Esophagus muscularis mucosa (tissue), 4 donors: ENCODE results near the gene LDLRAD3. TPM values are rescaled to one million over a fixed set of nuclear protein-coding genes. Genes with fewer than 3 reads are reported as not detected.

Experiments
- DNase-seq: peaks from one replicate; pipeline ENCODE4 v3.0.0-alpha.2; 2017; ENCODE audit errors: extremely low spot score
- H3K27ac ChIP-seq, 4 donors: fragments of 200-600 bp; sonication (generic); replicated peaks in 1 of 4; 1 replicate in 3 of 4; 2 replicates in 1 of 4; pipeline ENCODE4 v1.5.1; 2016 to 2019; ENCODE audit warnings: mild to moderate bottlenecking in 1 of 4
- H3K27me3 ChIP-seq, 4 donors: fragments of 200-600 bp; sonication (generic); one replicate each; pipeline versions ENCODE4 v1.5.1 to v1.6.0; 2016 to 2019
- H3K36me3 ChIP-seq, 4 donors: fragments of 200-600 bp; sonication (generic); one replicate each; pipeline ENCODE4 v1.5.1; 2016 to 2019
- H3K4me1 ChIP-seq, 4 donors: fragments of 200-600 bp; sonication (generic); one replicate each; pipeline ENCODE4 v1.5.1; 2016 to 2019
- H3K4me3 ChIP-seq, 4 donors: fragments of 200-600 bp; sonication (generic); 1 replicate in 2 of 4; 2 replicates in 2 of 4; pipeline ENCODE4 v1.5.1; 2016 to 2019; ENCODE audit warnings: mild to moderate bottlenecking in 4 of 4, moderate library complexity in 1 of 4
- H3K9me3 ChIP-seq, 4 donors: fragments of 200-600 bp; sonication (generic); 1 replicate in 3 of 4; 2 replicates in 1 of 4; pipeline ENCODE4 v1.5.1; 2016 to 2019
- CTCF ChIP-seq, 3 experiments: fragments of 200-600 bp in 2 of 3; fragments of 450-650 bp in 1 of 3; sonication (generic) in 2 of 3; IDR thresholded peaks; one replicate each; pipeline ENCODE4 v1.5.1; 2017 to 2019; ENCODE audit warnings: antibody characterized with exemption in 3 of 3, mild to moderate bottlenecking in 2 of 3, moderate library complexity in 1 of 3
- EP300 ChIP-seq: sonication (generic); formaldehyde crosslinking; IDR thresholded peaks from one replicate; pipeline ENCODE4 v1.6.1; 2017; ENCODE audit warnings: antibody characterized with exemption
- POLR2A ChIP-seq: fragments of 450-650 bp; IDR thresholded peaks from one replicate; pipeline ENCODE4 v1.6.1; 2017; ENCODE audit warnings: antibody characterized with exemption, moderate library complexity, mild to moderate bottlenecking, low read depth
- POLR2AphosphoS5 ChIP-seq, 2 donors: sonication (generic); formaldehyde crosslinking; IDR thresholded peaks; one replicate each; pipeline ENCODE4 v1.6.1; 2017; ENCODE audit warnings: antibody characterized with exemption in 2 of 2
- WGBS: methylation state at CpG from one replicate; pipeline ENCODE4 v1.1.5; 2018; 5-methylcytosine and 5-hydroxymethylcytosine counted together
- intact Hi-C: fragments of 100-400 bp; cut with DNase I; formaldehyde crosslinking; loops from one replicate; pipeline ENCODE4 v1.15.1; 2023
- total RNA-seq, 4 donors: library from RNA; depleted of rRNA; stranded (reverse); fragments of >200 nt; gene quantifications; one replicate each; pipeline versions ENCODE4 v1.1.0 to v1.2.1, GENCODE V29; 2016

Gene LDLRAD3
- total RNA-seq, 4 donors from 2014 or later: 6.8 to 8.7 (median 8.2) TPM

- Histone ChIP-seq H3K27ac (no peak overlapping the region), H3K4me3 (no peak overlapping the region), H3K4me1 (peaks cover 0 to 8% (median 5%) of the 10 kb centered on the region in 4 donors), H3K9me3 (peaks cover 0 to 3% (median 0%) of the 10 kb centered on the region in 4 donors), H3K27me3 (no peaks in the 10 kb centered on the region), H3K36me3 (no peaks in the 10 kb centered on the region)
- intact Hi-C loops: no loop called here
- TF ChIP-seq CTCF (IDR thresholded peaks at IDR 0.05) (no peak), POLR2AphosphoS5 (IDR thresholded peaks at IDR 0.05) (no peak), POLR2A (no peak), EP300 (no peak)
- DNase-seq: no peak
- WGBS: 78% methylated on average over 3 of the region's 3 CpGs
Observed at GRCh38 chr11:35986947-35987346, 43.1 kb downstream of the LDLRAD3 start.

- Histone ChIP-seq H3K27me3 (no peaks in the 10 kb centered on the region), H3K36me3 (no peaks in the 10 kb centered on the region), H3K9me3 (peaks cover 0 to 5% (median 3%) of the 10 kb centered on the region in 4 donors), H3K4me1 (peaks cover 0 to 2% (median 0%) of the 10 kb centered on the region in 4 donors), H3K4me3 (no peak overlapping the region), H3K27ac (no peak overlapping the region)
- 88% methylated on average over 2 of the region's 2 CpGs for WGBS
- no peak for TF ChIP-seq CTCF (IDR thresholded peaks at IDR 0.05)
- no peak for TF ChIP-seq POLR2A
- TF ChIP-seq POLR2AphosphoS5 (IDR thresholded peaks at IDR 0.05): no peak
- TF ChIP-seq EP300: no peak
- DNase-seq: no peak
- intact Hi-C loops: no loop called here
Observed at GRCh38 chr11:35990170-35990569, 46.3 kb downstream of the LDLRAD3 start.

- Histone ChIP-seq H3K4me1 (peaks cover 0 to 2% (median 0%) of the 10 kb centered on the region in 4 donors), H3K4me3 (no peak overlapping the region), H3K36me3 (no peaks in the 10 kb centered on the region), H3K27me3 (no peaks in the 10 kb centered on the region), H3K27ac (no peak overlapping the region), H3K9me3 (peaks cover 0 to 11% (median 6%) of the 10 kb centered on the region in 4 donors)
- no peak for TF ChIP-seq POLR2AphosphoS5 (IDR thresholded peaks at IDR 0.05)
- no peak for TF ChIP-seq POLR2A
- no peak for TF ChIP-seq CTCF (IDR thresholded peaks at IDR 0.05)
- TF ChIP-seq EP300: no peak
- 89% methylated on average over 3 of the region's 3 CpGs for WGBS
- intact Hi-C loops: no loop called here
- DNase-seq: no peak
Observed at GRCh38 chr11:35990816-35991215, 47.0 kb downstream of the LDLRAD3 start.

GRCh38 chr11:35992548-35992947 lies 48.7 kb downstream of the LDLRAD3 start:
- Histone ChIP-seq H3K9me3 (peaks cover 0 to 11% (median 7%) of the 10 kb centered on the region in 4 donors), H3K27me3 (no peaks in the 10 kb centered on the region), H3K4me3 (no peak overlapping the region), H3K4me1 (peaks cover 0 to 2% (median 0%) of the 10 kb centered on the region in 4 donors), H3K27ac (no peak overlapping the region), H3K36me3 (no peaks in the 10 kb centered on the region)
- intact Hi-C loops: no loop called here
- no peak for DNase-seq
- TF ChIP-seq CTCF (IDR thresholded peaks at IDR 0.05) (no peak), POLR2A (no peak), EP300 (no peak), POLR2AphosphoS5 (IDR thresholded peaks at IDR 0.05) (no peak)

GRCh38 chr11:35994421-35994820 lies 50.6 kb downstream of the LDLRAD3 start:
- WGBS: 96% methylated on average over 2 of the region's 2 CpGs
- Histone ChIP-seq H3K4me1 (peaks cover 0 to 2% (median 0%) of the 10 kb centered on the region in 4 donors), H3K27me3 (no peaks in the 10 kb centered on the region), H3K36me3 (no peaks in the 10 kb centered on the region), H3K27ac (no peak overlapping the region), H3K9me3 (peaks cover 0 to 11% (median 5%) of the 10 kb centered on the region in 4 donors), H3K4me3 (no peak overlapping the region)
- intact Hi-C loops: no loop called here
- no peak for DNase-seq
- no peak for TF ChIP-seq CTCF (IDR thresholded peaks at IDR 0.05)
- TF ChIP-seq POLR2AphosphoS5 (IDR thresholded peaks at IDR 0.05): no peak
- TF ChIP-seq POLR2A: no peak
- no peak for TF ChIP-seq EP300
